ENCODE measurements around the gene CDKAL1.

DNA sequence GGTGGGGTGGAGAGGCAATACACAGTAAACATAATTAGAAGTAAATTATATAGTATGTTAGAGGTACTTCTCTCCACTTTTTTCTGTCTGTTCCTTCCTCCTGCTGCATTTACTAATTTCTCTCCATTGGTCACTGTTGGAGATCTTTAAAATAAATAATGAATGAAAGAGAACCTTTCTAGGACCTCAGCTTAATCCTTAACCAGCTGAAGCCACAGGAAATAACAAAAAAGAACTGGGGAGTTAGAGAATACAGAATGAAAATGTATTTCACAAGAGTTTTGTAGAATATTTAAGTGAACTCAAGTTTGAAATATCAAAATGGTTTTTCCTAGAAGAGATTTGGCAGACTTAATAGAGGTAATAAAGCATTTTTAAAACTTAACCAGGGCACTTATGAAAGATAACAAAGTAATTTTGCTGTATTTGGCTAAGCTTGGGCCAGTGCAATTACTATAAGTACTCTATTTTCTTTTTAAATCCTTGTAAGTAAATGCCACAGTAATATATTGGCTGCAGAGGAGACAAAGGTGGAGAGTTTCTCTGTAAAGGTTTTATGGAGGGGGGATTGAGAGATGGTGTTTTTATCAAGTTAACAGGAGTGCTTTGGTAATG lies 405.0 kb downstream of the CDKAL1 start:
- TF ChIP-seq, protein P1, sequence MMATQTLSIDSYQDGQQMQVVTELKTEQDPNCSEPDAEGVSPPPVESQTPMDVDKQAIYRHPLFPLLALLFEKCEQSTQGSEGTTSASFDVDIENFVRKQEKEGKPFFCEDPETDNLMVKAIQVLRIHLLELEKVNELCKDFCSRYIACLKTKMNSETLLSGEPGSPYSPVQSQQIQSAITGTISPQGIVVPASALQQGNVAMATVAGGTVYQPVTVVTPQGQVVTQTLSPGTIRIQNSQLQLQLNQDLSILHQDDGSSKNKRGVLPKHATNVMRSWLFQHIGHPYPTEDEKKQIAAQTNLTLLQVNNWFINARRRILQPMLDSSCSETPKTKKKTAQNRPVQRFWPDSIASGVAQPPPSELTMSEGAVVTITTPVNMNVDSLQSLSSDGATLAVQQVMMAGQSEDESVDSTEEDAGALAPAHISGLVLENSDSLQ (IDR thresholded peaks at IDR 0.05), result peak; percentile 7; the same call in 1 of the 2 replicates
- no peak for TF ChIP-seq ARNT (IDR thresholded peaks at IDR 0.05)
- TF ChIP-seq SP1 (IDR thresholded peaks at IDR 0.05), result no peak
- TF ChIP-seq ZNF384 (IDR thresholded peaks at IDR 0.05), result no peak
- TF ChIP-seq SUZ12 (IDR thresholded peaks at IDR 0.05), result no peak
